HepG2 (cell line): ENCODE data around the gene B3GALT5. TPM values are rescaled to one million over a fixed set of nuclear protein-coding genes. Genes with fewer than 3 reads are reported as not detected.

Experiments used
- ATAC-seq: fragments of 200-7000 bp; cut with Tn5 transposase; 3 replicates; pipeline ENCODE4 v1.9.1; 2020; ENCODE audit warnings: mild to moderate bottlenecking, moderate library complexity
- BruUV-seq: library from RNA; stranded (reverse); fragments of 400-500 nt; replicated peaks from 2 replicates; lab custom pipeline; 2021; lab: Mats Ljungman, UMichigan
- CTCF ChIA-PET: fragments of 300-600 bp; formaldehyde crosslinking; extraction: SDS; loops from one replicate; lab custom pipeline; 2021; ENCODE audit warnings: low total read pairs, inconsistent platforms, low intra/inter-chr PET ratio; lab: Yijun Ruan, JAX
- POLR2A ChIA-PET: fragments of 350-600 bp; sonication (Branson Sonifier 250); formaldehyde crosslinking; loops from one replicate; lab custom pipeline; 2020; ENCODE audit warnings: antibody characterized with exemption, inconsistent platforms; lab: Yijun Ruan, JAX
- DNase-seq: peaks from one replicate; pipeline ENCODE4 v3.0.0-alpha.2; 2015; ENCODE audit warnings: low spot score
- FAIRE-seq: peaks from 3 replicates; lab custom pipeline; 2011; peaks lifted over from hg19 to GRCh38; lab: Jason Lieb, UNC
- H2AFZ ChIP-seq: one replicate; pipeline ENCODE4 v1.6.1; 2011; ENCODE audit warnings: low read length, inconsistent platforms
- H3K27ac ChIP-seq: fragments of 300-600 bp; 3 replicates; pipeline ENCODE4 v1.8.0; 2011; ENCODE audit warnings: mixed run types, mild to moderate bottlenecking, mixed read lengths, low read length, inconsistent platforms; ENCODE audit not compliant: insufficient read depth; ENCODE audit errors: extremely low read length
- H3K27me3 ChIP-seq, 2 experiments: fragments of 200-600 bp in 1 of 2; 2 replicates in 1 of 2; 3 replicates in 1 of 2; pipeline versions ENCODE4 v1.6.0 to v1.8.0; 2011; ENCODE audit warnings: low read length in 2 of 2, mild to moderate bottlenecking in 2 of 2, moderate library complexity in 2 of 2, inconsistent platforms in 1 of 2; ENCODE audit not compliant: insufficient read depth in 2 of 2, control insufficient read depth in 1 of 2
- H3K36me3 ChIP-seq, 2 experiments: fragments of 200-600 bp in 1 of 2; replicated peaks in 1 of 2; 2 replicates in 1 of 2; 3 replicates in 1 of 2; pipeline versions ENCODE4 v1.5.1 to v1.8.0; 2011; ENCODE audit warnings: low read length in 2 of 2, inconsistent platforms in 1 of 2; ENCODE audit not compliant: insufficient read depth in 2 of 2, control insufficient read depth in 1 of 2
- H3K4me1 ChIP-seq: 2 replicates; pipeline ENCODE4 v1.5.1; 2012; ENCODE audit warnings: low read length, inconsistent platforms; ENCODE audit not compliant: insufficient read depth
- H3K4me2 ChIP-seq: 2 replicates; pipeline ENCODE4 v1.6.0; 2011; ENCODE audit warnings: low read depth, low read length, inconsistent platforms
- H3K4me3 ChIP-seq, 3 experiments: fragments of 200-600 bp in 1 of 3; sonication (generic), shearing (Covaris generic) in 1 of 3; replicated peaks in 1 of 3; 2 replicates each; pipeline ENCODE4 v1.5.1; 2011 to 2016; ENCODE audit warnings: low read length in 3 of 3, inconsistent platforms in 2 of 3, low read depth in 2 of 3, mild to moderate bottlenecking in 2 of 3, control low read depth in 1 of 3, mixed read lengths in 1 of 3; ENCODE audit not compliant: insufficient read depth in 1 of 3
- H3K79me2 ChIP-seq: one replicate; pipeline ENCODE4 v1.6.1; 2011; ENCODE audit warnings: low read length, inconsistent platforms; ENCODE audit not compliant: insufficient read depth
- H3K9ac ChIP-seq: 2 replicates; pipeline ENCODE4 v1.6.0; 2011; ENCODE audit warnings: mild to moderate bottlenecking, low read depth, low read length, inconsistent platforms; ENCODE audit not compliant: insufficient read depth
- H3K9me3 ChIP-seq: 2 replicates; pipeline ENCODE4 v1.5.1; 2012; ENCODE audit warnings: mild to moderate bottlenecking, low read length
- H4K20me1 ChIP-seq: 2 replicates; pipeline ENCODE4 v1.6.0; 2011; ENCODE audit warnings: inconsistent platforms, mild to moderate bottlenecking, low read length, moderate library complexity; ENCODE audit not compliant: insufficient read depth
- CBFB ChIP-seq: sonication (generic); formaldehyde crosslinking; IDR thresholded peaks from 2 replicates; pipeline ENCODE4 v1.4.0; 2020; ENCODE audit warnings: missing genetic modification reagents
- CCAR2 ChIP-seq: fragments of 200-400 bp; formaldehyde crosslinking; optimal IDR thresholded peaks from 2 replicates; pipeline ENCODE3; 2018; ENCODE audit warnings: low read depth, mild to moderate bottlenecking, low read length, moderate library complexity
- HCFC1 ChIP-seq: fragments of 150-350 bp; IDR thresholded peaks from 2 replicates; pipeline ENCODE4 v1.6.1; 2014; ENCODE audit warnings: low read depth, low read length
- KMT2A ChIP-seq: sonication (generic); formaldehyde crosslinking; IDR thresholded peaks from 2 replicates; pipeline ENCODE4 v1.4.0; 2020; ENCODE audit warnings: missing genetic modification reagents
- NFIC ChIP-seq: IDR thresholded peaks from 2 replicates; pipeline ENCODE4 v1.6.1; 2012; ENCODE audit warnings: mild to moderate bottlenecking, low read length, inconsistent platforms
- RBFOX2 ChIP-seq: fragments of 200-400 bp; formaldehyde crosslinking; IDR thresholded peaks from 2 replicates; pipeline ENCODE4 v1.6.1; 2017; ENCODE audit warnings: low read depth, mild to moderate bottlenecking, low read length
- TGIF2 ChIP-seq: IDR thresholded peaks from 2 replicates; pipeline ENCODE4 v1.6.1; 2016; ENCODE audit warnings: control low read depth, missing compliant biosample characterization
- WGBS: methylation state at CpG from one replicate; pipeline ENCODE4 v1.1.6; 2017; ENCODE audit warnings: low lambda C conversion rate; 5-methylcytosine and 5-hydroxymethylcytosine counted together
- in situ Hi-C: cut with HindIII; loops from 2 replicates; pipeline ENCODE4 v1.10.0; 2017; ENCODE audit warnings: low pct_unique_long_range_greater_than_20kb; ENCODE audit not compliant: extremely low pct_ligation_motif_present
- intact Hi-C: fragments of 100-400 bp; cut with micrococcal nuclease; formaldehyde crosslinking; loops from one replicate; pipeline ENCODE4 v1.10.0; 2022; ENCODE audit not compliant: unreplicated experiment
- polyA plus RNA-seq, 8 experiments: library from polyadenylated mRNA; depleted of rRNA in 3 of 8; stranded (reverse) in 7 of 8; unstranded in 1 of 8; fragments of >200 nt; fragmentation: Illumina TruSeq in 4 of 8; extraction: Trizol in 4 of 8; gene quantifications; 2 replicates each; pipeline versions ENCODE4 v1.2.1 to v1.2.3, GENCODE V29; 2011 to 2016; ENCODE audit warnings: low read depth in 4 of 8, missing spikeins in 1 of 8, mixed read lengths in 1 of 8; ENCODE audit not compliant: insufficient read depth in 1 of 8
- total RNA-seq, 5 experiments: library from RNA; depleted of rRNA; stranded (reverse); fragments of >200 nt; fragmentation: Illumina TruSeq; extraction: Trizol; gene quantifications; 2 replicates each; pipeline ENCODE4 v1.2.3, GENCODE V29; 2016; ENCODE audit warnings: low read depth in 1 of 5
- TF ChIP-seq, protein P1 (sequence below): sonication (generic); formaldehyde crosslinking; IDR thresholded peaks from 2 replicates; pipeline ENCODE4 v1.4.0; 2020; ENCODE audit warnings: low read depth, mild to moderate bottlenecking, missing genetic modification reagents

B3GALT5 gene
- total and polyA plus RNA-seq, 2 of the 13 experiments (the other 11 are each of a cell fraction or from before 2014, with no cell fraction given) = 0.02 to 0.03 TPM

- no peak for TF ChIP-seq KMT2A (CRISPR knock-in tag)
Measured at GRCh38 chr21:39649526-39649925, 36.8 kb downstream of the B3GALT5 start (continued).

DNA sequence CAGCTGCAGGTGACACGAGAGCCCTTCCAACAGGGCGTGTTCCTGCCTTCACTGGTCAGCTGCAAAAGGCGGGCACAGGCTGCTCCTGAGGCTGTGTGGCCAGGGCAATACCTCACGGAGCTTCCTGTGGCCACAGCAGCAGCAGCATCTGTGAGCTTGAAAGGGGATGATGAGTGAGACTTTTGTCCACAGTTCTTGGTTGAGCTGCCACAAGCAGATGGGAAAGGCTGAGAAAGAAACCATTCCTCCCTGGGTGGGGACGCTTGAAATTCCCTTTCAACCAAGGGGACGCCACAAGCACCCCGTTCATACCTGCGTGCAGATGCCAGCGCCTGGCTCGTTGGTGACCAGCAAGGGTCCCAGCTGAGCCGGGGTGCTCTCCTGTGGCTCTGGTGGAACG is 37.6 kb downstream of the B3GALT5 start:
- no TSS peak for BruUV-seq
- Histone ChIP-seq H4K20me1 (no peaks in the 10 kb centered on the region), H3K4me1 (no peaks in the 10 kb centered on the region), H2AFZ (no peak overlapping the region), H3K79me2 (no peaks in the 10 kb centered on the region), H3K9ac (no peak overlapping the region), H3K4me3 (no peak overlapping the region), H3K4me2 (no peak overlapping the region), H3K27ac (no peak overlapping the region), H3K36me3 (no peaks in the 10 kb centered on the region), H3K27me3 (no peaks in the 10 kb centered on the region), H3K9me3 (no peaks in the 10 kb centered on the region)
- intact Hi-C loops = no loop called here
- FAIRE-seq = no peak
- in situ Hi-C loops = no loop called here
- CTCF ChIA-PET = no interaction called here
- TF ChIP-seq TGIF2 (CRISPR knock-in tag) (no peak), NFIC (no peak), CBFB (CRISPR knock-in tag) (no peak), HCFC1 (no peak), RBFOX2 (no peak), CCAR2 (no peak)
- TF ChIP-seq, protein P1, sequence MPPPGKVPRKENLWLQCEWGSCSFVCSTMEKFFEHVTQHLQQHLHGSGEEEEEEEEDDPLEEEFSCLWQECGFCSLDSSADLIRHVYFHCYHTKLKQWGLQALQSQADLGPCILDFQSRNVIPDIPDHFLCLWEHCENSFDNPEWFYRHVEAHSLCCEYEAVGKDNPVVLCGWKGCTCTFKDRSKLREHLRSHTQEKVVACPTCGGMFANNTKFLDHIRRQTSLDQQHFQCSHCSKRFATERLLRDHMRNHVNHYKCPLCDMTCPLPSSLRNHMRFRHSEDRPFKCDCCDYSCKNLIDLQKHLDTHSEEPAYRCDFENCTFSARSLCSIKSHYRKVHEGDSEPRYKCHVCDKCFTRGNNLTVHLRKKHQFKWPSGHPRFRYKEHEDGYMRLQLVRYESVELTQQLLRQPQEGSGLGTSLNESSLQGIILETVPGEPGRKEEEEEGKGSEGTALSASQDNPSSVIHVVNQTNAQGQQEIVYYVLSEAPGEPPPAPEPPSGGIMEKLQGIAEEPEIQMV (CRISPR knock-in tag) = no peak
- WGBS = 0% methylated on average over 7 of the region's 12 CpGs
- POLR2A ChIA-PET = no interaction called here
- no peak for ATAC-seq
- no peak for DNase-seq
